Tibial nerve (tissue), 3 donors: Measurements from ENCODE around the gene RARRES1.

ENCODE experiments used
- POLR2A ChIP-seq, 2 donors: fragments of 450-650 bp; IDR thresholded peaks; one replicate each; pipeline ENCODE4 v1.6.1; 2017; ENCODE audit warnings: antibody characterized with exemption in 2 of 2, mild to moderate bottlenecking in 2 of 2, moderate library complexity in 2 of 2
- TF ChIP-seq, protein P1 (sequence below), 5 experiments: fragments of 200-600 bp in 3 of 5; fragments of 450-650 bp in 2 of 5; sonication (generic) in 3 of 5; IDR thresholded peaks; one replicate each; pipeline ENCODE4 v1.5.1; 2016 to 2019; ENCODE audit warnings: antibody characterized with exemption in 5 of 5, mild to moderate bottlenecking in 3 of 5, moderate library complexity in 2 of 5

DNA sequence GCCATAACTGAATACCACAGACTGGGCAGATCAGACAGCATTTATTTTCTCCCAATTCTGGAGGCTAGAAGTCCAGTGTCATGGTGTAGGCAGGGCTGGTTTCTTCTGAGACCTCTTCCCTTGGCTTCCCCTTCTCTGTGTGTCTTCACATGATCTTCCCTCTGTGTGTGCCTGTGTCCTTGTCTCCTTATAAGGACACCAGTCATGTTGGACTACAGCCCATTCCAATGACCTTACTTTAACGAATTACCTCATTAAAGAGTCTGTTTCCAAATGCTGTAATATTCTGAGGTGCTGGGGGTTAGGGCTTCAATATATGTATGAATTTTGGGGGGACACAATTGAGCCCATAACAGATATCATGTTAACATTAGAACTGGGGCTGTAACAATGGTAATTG lies 13.3 kb upstream of the RARRES1 start:
- TF ChIP-seq, protein P1, sequence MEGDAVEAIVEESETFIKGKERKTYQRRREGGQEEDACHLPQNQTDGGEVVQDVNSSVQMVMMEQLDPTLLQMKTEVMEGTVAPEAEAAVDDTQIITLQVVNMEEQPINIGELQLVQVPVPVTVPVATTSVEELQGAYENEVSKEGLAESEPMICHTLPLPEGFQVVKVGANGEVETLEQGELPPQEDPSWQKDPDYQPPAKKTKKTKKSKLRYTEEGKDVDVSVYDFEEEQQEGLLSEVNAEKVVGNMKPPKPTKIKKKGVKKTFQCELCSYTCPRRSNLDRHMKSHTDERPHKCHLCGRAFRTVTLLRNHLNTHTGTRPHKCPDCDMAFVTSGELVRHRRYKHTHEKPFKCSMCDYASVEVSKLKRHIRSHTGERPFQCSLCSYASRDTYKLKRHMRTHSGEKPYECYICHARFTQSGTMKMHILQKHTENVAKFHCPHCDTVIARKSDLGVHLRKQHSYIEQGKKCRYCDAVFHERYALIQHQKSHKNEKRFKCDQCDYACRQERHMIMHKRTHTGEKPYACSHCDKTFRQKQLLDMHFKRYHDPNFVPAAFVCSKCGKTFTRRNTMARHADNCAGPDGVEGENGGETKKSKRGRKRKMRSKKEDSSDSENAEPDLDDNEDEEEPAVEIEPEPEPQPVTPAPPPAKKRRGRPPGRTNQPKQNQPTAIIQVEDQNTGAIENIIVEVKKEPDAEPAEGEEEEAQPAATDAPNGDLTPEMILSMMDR (IDR thresholded peaks at IDR 0.05) = no peak
- TF ChIP-seq POLR2A (IDR thresholded peaks at IDR 0.05) = no peak
